ENCODE data around the gene DPP9. TPM values are rescaled to one million over a fixed set of nuclear protein-coding genes. Genes with fewer than 3 reads are reported as not detected.

The DPP9 gene
- total RNA-seq, 1 donor = 53.1 TPM

GRCh38 chr19:4673216-4673615 lies 50.4 kb downstream of the DPP9 start:
- no peak for TF ChIP-seq CTCF (IDR thresholded peaks at IDR 0.05; ENCODE audit: insufficient read depth, low read length)
- H3K4me3 ChIP-seq (ENCODE audit: low read depth, low read length) = no peak overlapping the region
- DNase-seq (ENCODE audit: low read depth) = no peak

GRCh38 chr19:4671185-4671851 lies 52.3 kb downstream of the DPP9 start:
- no peak overlapping the region for H3K4me3 ChIP-seq (ENCODE audit: low read depth, low read length)
- no peak for DNase-seq (ENCODE audit: low read depth)
- TF ChIP-seq CTCF (IDR thresholded peaks at IDR 0.05; ENCODE audit: insufficient read depth, low read length) = no peak

- peak within 1 kb of the TSS; percentile 85 for H3K4me3 ChIP-seq (ENCODE audit: low read depth, low read length)
- TF ChIP-seq CTCF (IDR thresholded peaks at IDR 0.05; ENCODE audit: insufficient read depth, low read length) = no peak
- DNase-seq (ENCODE audit: low read depth) = peak; percentile 83
Observed at GRCh38 chr19:4669723-4670480, 53.7 kb downstream of the DPP9 start, which contains the start of gene MYDGF. TSS of gene MYDGF (minus strand) at chr19:4670342. CDS start at chr19:4670334, 8 bp downstream.

- H3K4me3 ChIP-seq (ENCODE audit: low read depth, low read length) = no peak overlapping the region
- no peak for TF ChIP-seq CTCF (IDR thresholded peaks at IDR 0.05; ENCODE audit: insufficient read depth, low read length)
Observed at GRCh38 chr19:4664642-4665041, 59.0 kb downstream of the DPP9 start.

GRCh38 chr19:4662812-4663211 lies 60.8 kb downstream of the DPP9 start:
- TF ChIP-seq CTCF (IDR thresholded peaks at IDR 0.05; ENCODE audit: insufficient read depth, low read length) = no peak
- DNase-seq (ENCODE audit: low read depth) = no peak
- H3K4me3 ChIP-seq (ENCODE audit: low read depth, low read length) = no peak overlapping the region

More at GRCh38 chr19:4664642-4665041, 59.0 kb downstream of the DPP9 start:
- DNase-seq (ENCODE audit: low read depth) = no peak

GRCh38 chr19:4662020-4662695 lies 61.5 kb downstream of the DPP9 start:
- no peak for DNase-seq (ENCODE audit: low read depth)
- H3K4me3 ChIP-seq (ENCODE audit: low read depth, low read length) = no peak overlapping the region
- no peak for TF ChIP-seq CTCF (IDR thresholded peaks at IDR 0.05; ENCODE audit: insufficient read depth, low read length)
